Right lobe of liver (tissue), 4 donors: ENCODE measurements around the gene PIK3IP1.

ENCODE experiments used
- CTCF ChIP-seq, 4 donors: fragments of 200-600 bp in 3 of 4; fragments of 450-650 bp in 1 of 4; IDR thresholded peaks; one replicate each; pipeline versions ENCODE4 v1.5.1 to v1.8.0; 2016 to 2022; ENCODE audit warnings: antibody characterized with exemption in 4 of 4, mild to moderate bottlenecking in 2 of 4
- POLR2A ChIP-seq: fragments of 450-650 bp; IDR thresholded peaks from one replicate; pipeline ENCODE4 v1.6.1; 2017; ENCODE audit warnings: antibody characterized with exemption, mild to moderate bottlenecking
- donor health status: DM: no; HTN: no; CAD: no.
- donor health status: DM: no; HTN: no; CAD: no.
- donor health status: DM: no; HTN: yes; CAD: no.

GRCh38 chr22:31329029-31329428 is 36.7 kb upstream of the PIK3IP1 start:
- no peak for TF ChIP-seq CTCF (IDR thresholded peaks at IDR 0.05)
- no peak for TF ChIP-seq POLR2A
